Measurements from ENCODE around the gene PARD3. TPM values are rescaled to one million over a fixed set of nuclear protein-coding genes. Genes with fewer than 3 reads are reported as not detected.

Gene PARD3
- total RNA-seq, 4 donors from 2014 or later, result 115 to 226 (median 141) TPM

DNA sequence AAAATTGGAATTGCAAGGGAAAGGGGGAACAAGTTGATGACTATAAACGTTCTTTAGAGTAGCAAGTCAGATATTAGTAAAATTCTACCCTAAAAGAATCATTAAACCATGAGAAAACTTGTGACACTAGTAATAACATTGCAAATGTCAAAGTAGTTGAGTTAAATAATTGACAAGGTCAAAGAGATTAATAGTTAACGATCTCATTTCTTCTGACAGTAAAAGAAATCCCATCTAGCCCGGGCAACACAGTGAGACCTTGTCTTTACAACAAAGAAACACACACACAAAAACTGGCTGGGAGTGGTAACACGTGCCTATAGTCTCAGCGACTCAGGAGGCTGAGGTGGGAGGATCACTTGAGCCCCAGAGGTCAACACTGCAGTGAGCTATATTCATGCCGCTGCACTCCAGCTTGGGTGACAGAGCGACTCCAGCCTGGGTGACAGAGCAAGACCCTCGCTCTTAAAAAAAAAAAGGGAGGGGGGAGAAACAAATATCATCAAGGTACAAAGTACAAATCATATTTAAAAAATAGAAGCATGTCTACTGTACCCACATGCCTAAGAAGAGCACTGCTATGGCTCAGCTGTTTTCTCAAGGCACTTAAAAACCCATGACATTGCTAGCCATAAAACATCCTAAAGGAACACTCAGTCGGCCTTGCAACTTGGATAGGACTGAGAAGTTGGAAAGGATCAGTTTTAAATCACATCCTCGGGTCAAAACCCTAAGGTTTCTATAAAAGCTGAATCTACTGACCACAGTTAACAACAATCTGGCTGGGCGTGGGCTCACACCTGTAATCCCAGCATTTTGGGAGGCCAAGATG, 401.1 kb downstream of the PARD3 start:
- Histone ChIP-seq H3K27me3 (no peaks in the 10 kb centered on the region), H3K4me3 (no peak overlapping the region), H3K27ac (no peak overlapping the region), H3K9me3 (no peaks in the 10 kb centered on the region), H3K4me1 (no peaks in the 10 kb centered on the region), H3K36me3 (no peaks in the 10 kb centered on the region)
- TF ChIP-seq, protein P1, sequence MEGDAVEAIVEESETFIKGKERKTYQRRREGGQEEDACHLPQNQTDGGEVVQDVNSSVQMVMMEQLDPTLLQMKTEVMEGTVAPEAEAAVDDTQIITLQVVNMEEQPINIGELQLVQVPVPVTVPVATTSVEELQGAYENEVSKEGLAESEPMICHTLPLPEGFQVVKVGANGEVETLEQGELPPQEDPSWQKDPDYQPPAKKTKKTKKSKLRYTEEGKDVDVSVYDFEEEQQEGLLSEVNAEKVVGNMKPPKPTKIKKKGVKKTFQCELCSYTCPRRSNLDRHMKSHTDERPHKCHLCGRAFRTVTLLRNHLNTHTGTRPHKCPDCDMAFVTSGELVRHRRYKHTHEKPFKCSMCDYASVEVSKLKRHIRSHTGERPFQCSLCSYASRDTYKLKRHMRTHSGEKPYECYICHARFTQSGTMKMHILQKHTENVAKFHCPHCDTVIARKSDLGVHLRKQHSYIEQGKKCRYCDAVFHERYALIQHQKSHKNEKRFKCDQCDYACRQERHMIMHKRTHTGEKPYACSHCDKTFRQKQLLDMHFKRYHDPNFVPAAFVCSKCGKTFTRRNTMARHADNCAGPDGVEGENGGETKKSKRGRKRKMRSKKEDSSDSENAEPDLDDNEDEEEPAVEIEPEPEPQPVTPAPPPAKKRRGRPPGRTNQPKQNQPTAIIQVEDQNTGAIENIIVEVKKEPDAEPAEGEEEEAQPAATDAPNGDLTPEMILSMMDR (IDR thresholded peaks at IDR 0.05), result no peak
- TF ChIP-seq POLR2AphosphoS5 (IDR thresholded peaks at IDR 0.05) (no peak), POLR2A (IDR thresholded peaks at IDR 0.05) (no peak), EP300 (IDR thresholded peaks at IDR 0.05) (no peak)
- WGBS, result 88% methylated on average over 11 of the region's 11 CpGs
- DNase-seq (ENCODE audit: low spot score in 2 of 2), result no peak

DNA sequence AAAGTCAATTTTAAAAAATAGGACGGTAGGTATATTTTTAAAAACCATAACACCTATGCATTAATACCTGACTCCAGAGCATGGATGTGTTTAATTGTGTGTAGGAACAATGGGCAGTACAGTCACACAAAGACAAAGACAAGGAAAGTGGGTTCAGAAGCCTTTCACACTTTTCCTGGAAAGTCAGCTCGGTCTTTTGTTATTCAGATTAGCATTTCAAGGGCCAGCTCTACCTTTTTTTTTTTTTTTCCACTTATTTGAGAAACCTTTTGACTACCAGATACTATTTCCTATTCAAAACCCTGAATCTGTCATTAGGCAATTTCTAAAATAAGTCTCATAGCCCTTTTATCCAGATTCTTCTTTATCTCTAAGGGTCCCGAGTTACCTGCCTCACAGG, 401.9 kb downstream of the PARD3 start:
- no peaks in the 10 kb centered on the region for H3K4me1 ChIP-seq
- TF ChIP-seq, protein P1 (IDR thresholded peaks at IDR 0.05), result no peak
- TF ChIP-seq POLR2A (IDR thresholded peaks at IDR 0.05), result no peak
- H3K36me3 ChIP-seq, result no peaks in the 10 kb centered on the region
- 96% methylated on average over 3 of the region's 3 CpGs for WGBS
- no peak overlapping the region for H3K27ac ChIP-seq
- DNase-seq (ENCODE audit: low spot score in 2 of 2), result no peak
- H3K4me3 ChIP-seq, result no peak overlapping the region
- H3K27me3 ChIP-seq, result no peaks in the 10 kb centered on the region
- no peaks in the 10 kb centered on the region for H3K9me3 ChIP-seq

DNA sequence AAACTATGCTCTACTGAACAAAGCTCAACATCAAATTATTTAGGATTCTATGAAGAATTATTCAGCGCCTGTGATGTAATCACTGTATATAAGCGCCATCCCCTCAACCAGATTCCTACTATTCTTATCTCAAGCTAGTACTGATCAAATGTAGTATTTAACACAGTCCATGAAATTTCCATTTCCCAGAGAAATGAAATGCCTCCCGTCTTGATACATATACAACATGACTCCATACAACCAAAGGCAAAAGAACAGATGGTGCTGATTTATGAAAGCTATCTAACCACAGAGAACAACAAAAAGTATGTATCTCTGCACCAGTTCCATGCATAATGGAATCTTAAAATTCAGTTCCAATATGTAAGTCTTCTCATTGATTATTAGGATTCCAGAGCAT, 406.1 kb downstream of the PARD3 start:
- no peaks in the 10 kb centered on the region for H3K27me3 ChIP-seq
- TF ChIP-seq POLR2A (IDR thresholded peaks at IDR 0.05) (no peak), EP300 (IDR thresholded peaks at IDR 0.05) (no peak), POLR2AphosphoS5 (IDR thresholded peaks at IDR 0.05) (no peak)
- TF ChIP-seq, protein P1 (IDR thresholded peaks at IDR 0.05), result no peak
- H3K36me3 ChIP-seq, result no peaks in the 10 kb centered on the region
- no peak for DNase-seq (ENCODE audit: low spot score in 2 of 2)
- peaks cover 15% of the 10 kb centered on the region for H3K4me1 ChIP-seq
- 98% methylated on average over 3 of the region's 3 CpGs for WGBS
- H3K9me3 ChIP-seq, result no peaks in the 10 kb centered on the region
- H3K4me3 ChIP-seq, result no peak overlapping the region
- H3K27ac ChIP-seq, result no peak overlapping the region

DNA sequence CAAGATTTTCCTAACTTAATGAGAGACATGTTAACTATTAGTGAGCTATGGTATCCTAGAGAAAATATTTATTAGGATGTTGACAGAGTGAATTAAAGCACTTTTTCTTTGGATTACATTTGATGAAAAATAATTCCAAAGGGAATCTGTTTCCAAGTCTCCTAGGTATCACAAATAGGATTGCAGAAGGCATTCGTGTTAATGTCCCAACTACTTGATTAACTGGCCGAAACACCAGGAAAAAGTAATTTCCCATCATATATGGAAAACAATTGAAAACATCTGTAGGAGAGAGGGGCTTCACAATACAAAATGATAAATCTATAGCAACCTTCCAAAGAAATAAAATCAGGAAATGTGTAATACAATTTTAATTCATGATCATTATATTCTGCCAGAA, 406.7 kb downstream of the PARD3 start:
- H3K9me3 ChIP-seq, result no peaks in the 10 kb centered on the region
- H3K27ac ChIP-seq, result no peak overlapping the region
- no peaks in the 10 kb centered on the region for H3K27me3 ChIP-seq
- H3K4me1 ChIP-seq, result peaks cover 15% of the 10 kb centered on the region
- H3K36me3 ChIP-seq, result no peaks in the 10 kb centered on the region
- TF ChIP-seq, protein P1 (IDR thresholded peaks at IDR 0.05), result no peak
- no peak for TF ChIP-seq EP300 (IDR thresholded peaks at IDR 0.05)
- no peak for TF ChIP-seq POLR2AphosphoS5 (IDR thresholded peaks at IDR 0.05)
- no peak for TF ChIP-seq POLR2A (IDR thresholded peaks at IDR 0.05)
- H3K4me3 ChIP-seq, result no peak overlapping the region
- WGBS, result 80% methylated on average over 2 of the region's 2 CpGs
- DNase-seq (ENCODE audit: low spot score in 2 of 2), result no peak

DNA sequence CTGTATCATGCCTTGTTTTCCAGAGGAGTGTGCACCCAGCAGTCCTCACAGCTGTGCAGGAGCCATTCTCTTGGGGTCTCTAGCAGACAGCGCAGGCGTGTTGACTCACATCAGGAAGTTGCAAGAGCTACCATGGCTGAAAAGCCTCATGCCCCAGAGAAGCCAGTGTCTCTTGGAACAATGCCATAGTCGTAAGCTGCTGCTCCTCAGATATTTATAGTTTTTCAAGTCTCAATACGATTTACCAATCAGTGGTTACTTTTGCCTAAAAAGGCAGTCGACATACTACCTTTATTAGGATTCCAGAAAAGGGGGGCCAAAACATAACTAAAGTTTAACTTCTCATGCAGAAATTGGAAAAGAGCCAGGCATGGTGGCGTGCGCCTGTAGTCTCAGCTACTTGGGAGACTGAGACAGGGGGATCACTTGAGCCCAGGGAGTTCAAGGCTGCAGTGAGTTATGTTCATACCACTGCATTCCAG, 407.7 kb downstream of the PARD3 start:
- TF ChIP-seq, protein P1 (IDR thresholded peaks at IDR 0.05), result no peak
- TF ChIP-seq POLR2A (IDR thresholded peaks at IDR 0.05), result no peak
- no peak for TF ChIP-seq POLR2AphosphoS5 (IDR thresholded peaks at IDR 0.05)
- TF ChIP-seq EP300 (IDR thresholded peaks at IDR 0.05), result no peak
- no peak overlapping the region for H3K27ac ChIP-seq
- H3K9me3 ChIP-seq, result no peaks in the 10 kb centered on the region
- peaks cover 15% of the 10 kb centered on the region for H3K4me1 ChIP-seq
- H3K27me3 ChIP-seq, result no peaks in the 10 kb centered on the region
- no peak overlapping the region for H3K4me3 ChIP-seq
- WGBS, result 68% methylated on average over 7 of the region's 7 CpGs
- H3K36me3 ChIP-seq, result no peaks in the 10 kb centered on the region
- DNase-seq (ENCODE audit: low spot score in 2 of 2), result no peak
